ENCODE measurements around the gene GDF7. TPM values are rescaled to one million over a fixed set of nuclear protein-coding genes. Genes with fewer than 3 reads are reported as not detected.

The GDF7 gene
- total RNA-seq, 3 donors from 2014 or later, result under 0.01 to 0.15 (median under 0.01) TPM

DNA sequence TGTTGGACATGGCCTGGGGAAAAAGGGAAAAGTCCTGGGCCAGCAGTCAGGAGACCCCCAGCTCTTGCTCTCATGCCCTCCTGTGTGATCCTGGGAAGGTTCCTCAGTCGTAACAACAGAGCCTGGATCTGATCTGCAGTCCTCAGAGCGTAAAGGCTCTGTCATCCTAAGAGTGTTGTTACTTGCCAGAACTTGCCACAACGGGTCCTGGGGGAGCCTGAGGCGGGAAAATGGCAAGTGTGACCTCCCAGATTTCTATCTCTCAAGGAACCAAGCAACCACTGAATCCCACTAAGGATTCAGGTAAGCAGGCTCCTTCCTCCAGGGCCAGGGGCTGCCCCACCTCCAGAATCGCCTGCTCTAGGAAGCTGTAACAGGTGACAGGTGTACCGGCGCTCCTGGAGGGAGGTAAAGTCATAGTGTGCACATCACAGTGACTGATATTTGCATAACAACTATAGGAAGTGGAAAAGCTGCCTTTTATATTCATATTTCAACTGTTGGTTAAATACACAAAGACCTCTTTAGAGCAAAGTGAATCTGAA is 34.4 kb upstream of the GDF7 start:
- H3K27ac ChIP-seq, result peak overlapping the region; percentile 87 to 88
- TF ChIP-seq, protein P1, sequence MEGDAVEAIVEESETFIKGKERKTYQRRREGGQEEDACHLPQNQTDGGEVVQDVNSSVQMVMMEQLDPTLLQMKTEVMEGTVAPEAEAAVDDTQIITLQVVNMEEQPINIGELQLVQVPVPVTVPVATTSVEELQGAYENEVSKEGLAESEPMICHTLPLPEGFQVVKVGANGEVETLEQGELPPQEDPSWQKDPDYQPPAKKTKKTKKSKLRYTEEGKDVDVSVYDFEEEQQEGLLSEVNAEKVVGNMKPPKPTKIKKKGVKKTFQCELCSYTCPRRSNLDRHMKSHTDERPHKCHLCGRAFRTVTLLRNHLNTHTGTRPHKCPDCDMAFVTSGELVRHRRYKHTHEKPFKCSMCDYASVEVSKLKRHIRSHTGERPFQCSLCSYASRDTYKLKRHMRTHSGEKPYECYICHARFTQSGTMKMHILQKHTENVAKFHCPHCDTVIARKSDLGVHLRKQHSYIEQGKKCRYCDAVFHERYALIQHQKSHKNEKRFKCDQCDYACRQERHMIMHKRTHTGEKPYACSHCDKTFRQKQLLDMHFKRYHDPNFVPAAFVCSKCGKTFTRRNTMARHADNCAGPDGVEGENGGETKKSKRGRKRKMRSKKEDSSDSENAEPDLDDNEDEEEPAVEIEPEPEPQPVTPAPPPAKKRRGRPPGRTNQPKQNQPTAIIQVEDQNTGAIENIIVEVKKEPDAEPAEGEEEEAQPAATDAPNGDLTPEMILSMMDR (IDR thresholded peaks at IDR 0.05), result no peak
- TF ChIP-seq POLR2A (IDR thresholded peaks at IDR 0.05) (no peak), POLR2AphosphoS5 (IDR thresholded peaks at IDR 0.05) (no peak)

DNA sequence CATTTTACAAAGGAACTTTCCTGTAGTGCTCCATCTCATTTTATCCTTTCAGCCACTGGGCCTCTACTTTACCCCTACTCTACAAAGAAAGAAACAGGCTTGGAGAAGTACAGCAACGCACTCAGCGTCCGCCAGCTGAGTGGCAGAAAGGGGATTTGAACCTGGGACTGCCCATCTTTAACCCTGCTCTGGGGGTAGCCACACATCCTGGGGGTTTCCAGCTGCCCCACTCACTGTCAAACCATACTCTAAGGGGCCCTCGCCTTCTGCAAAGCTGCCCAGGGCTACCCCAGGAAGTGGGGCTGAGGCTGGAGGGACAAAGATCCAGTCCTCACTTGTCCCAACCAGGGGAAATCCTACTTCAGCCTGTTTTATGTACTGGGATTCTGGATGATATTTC is 33.9 kb upstream of the GDF7 start:
- TF ChIP-seq, protein P1 (IDR thresholded peaks at IDR 0.05), result no peak
- TF ChIP-seq POLR2AphosphoS5 (IDR thresholded peaks at IDR 0.05) (no peak), POLR2A (IDR thresholded peaks at IDR 0.05) (no peak)
- Histone ChIP-seq H3K36me3 (no peaks in the 10 kb centered on the region), H3K27me3 (no peaks in the 10 kb centered on the region), H3K9me3 (no peaks in the 10 kb centered on the region), H3K27ac (peak overlapping the region; percentile 87 to 88), H3K4me3 (no peak overlapping the region), H3K4me1 (peaks cover 20 to 27% of the 10 kb centered on the region in 2 donors)
- DNase-seq (ENCODE audit: low spot score in 2 of 2), result no peak
- intact Hi-C loops (cut with DNase I; ENCODE audit: low total_unique reads), result no loop called here

More for the DNA sequence above, 34.4 kb upstream of the GDF7 start:
- no peak for DNase-seq (ENCODE audit: low spot score in 2 of 2)
- Histone ChIP-seq H3K27me3 (no peaks in the 10 kb centered on the region), H3K9me3 (no peaks in the 10 kb centered on the region), H3K4me3 (no peak overlapping the region), H3K4me1 (peaks cover 20 to 27% of the 10 kb centered on the region in 2 donors), H3K36me3 (no peaks in the 10 kb centered on the region)
- intact Hi-C loops (cut with DNase I; ENCODE audit: low total_unique reads), result no loop called here

DNA sequence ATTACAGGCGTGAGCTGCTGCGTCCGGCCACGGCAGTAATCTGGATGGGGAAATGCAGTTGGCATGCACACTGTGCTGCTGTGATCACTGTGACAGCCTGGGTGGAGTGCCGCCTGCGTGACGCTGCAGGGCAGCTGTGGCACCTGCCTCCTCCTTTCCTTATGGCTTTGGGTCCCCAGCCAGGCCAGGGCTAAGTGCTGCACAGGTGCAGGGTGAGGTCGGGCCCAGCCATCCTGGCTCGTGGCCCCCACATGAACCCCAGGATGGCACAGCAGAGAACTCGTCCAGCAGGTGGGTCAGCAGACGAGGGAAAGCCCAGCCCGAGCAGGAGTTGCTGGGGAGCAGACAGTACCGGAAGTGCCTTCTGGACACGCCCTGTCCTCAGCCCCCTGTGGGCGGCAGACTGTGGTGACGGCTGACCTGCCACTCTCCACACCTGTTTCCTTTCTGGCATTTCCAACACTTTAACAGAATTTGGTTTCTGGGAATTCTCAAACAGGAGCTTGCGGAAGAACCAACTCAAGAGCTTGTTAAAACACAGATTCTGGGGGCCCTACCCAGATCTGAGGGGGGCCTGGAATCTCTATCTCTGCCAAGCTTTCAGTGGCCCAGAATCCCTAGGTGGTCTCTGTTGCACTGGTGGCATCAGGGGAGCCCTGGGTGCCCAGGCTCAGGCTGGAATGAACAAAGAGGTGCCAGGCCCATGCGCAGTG is 33.0 kb upstream of the GDF7 start:
- Histone ChIP-seq H3K36me3 (no peaks in the 10 kb centered on the region), H3K9me3 (no peaks in the 10 kb centered on the region), H3K27ac (peak overlapping the region; percentile 87 to 88), H3K4me3 (peak overlapping the region in 1 of 3 donors; percentile 7), H3K4me1 (peaks cover 20 to 27% of the 10 kb centered on the region in 2 donors), H3K27me3 (no peaks in the 10 kb centered on the region)
- TF ChIP-seq POLR2A (IDR thresholded peaks at IDR 0.05), result no peak
- TF ChIP-seq POLR2AphosphoS5 (IDR thresholded peaks at IDR 0.05), result peak in 2 of 3 donors; percentile 28 to 37
- TF ChIP-seq, protein P1 (IDR thresholded peaks at IDR 0.05), result peak; percentile 14 to 49 (median 37)
- intact Hi-C loops (cut with DNase I; ENCODE audit: low total_unique reads), result no loop called here
- peak; percentile 74 to 79 for DNase-seq (ENCODE audit: low spot score in 2 of 2)

DNA sequence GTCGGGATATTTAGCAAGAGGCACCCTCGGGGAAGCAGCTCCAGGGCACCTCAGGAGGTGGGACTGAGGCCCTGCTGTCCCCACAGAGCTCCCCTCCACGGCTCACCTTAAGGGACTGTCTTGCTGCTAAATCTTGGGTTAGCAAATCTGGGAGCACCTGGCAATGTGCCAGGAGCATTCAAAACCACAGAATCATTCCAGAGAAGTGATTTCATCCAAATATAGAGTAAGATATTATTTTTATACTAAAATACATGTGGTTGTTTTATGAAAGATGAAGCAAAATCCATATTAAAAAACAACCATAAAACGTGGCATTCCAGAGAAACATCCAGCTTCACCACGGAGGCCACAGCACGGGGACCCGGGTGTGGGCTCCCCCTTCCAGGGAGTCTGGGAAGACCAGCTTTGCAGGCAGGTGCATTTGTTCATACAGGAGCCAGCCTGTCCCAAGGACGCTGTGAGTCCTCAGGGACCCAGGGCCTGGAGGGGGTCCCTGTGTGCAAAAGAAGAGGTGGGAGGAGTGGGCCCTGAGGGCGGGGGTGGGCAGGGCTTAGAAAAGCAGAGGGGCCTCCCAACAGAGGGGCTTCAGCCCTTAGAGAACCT is 32.3 kb upstream of the GDF7 start:
- Histone ChIP-seq H3K27ac (peak overlapping the region; percentile 87 to 88), H3K36me3 (no peaks in the 10 kb centered on the region), H3K27me3 (no peaks in the 10 kb centered on the region), H3K9me3 (no peaks in the 10 kb centered on the region), H3K4me1 (peaks cover 20 to 27% of the 10 kb centered on the region in 2 donors), H3K4me3 (peak overlapping the region in 1 of 3 donors; percentile 3)
- TF ChIP-seq, protein P1 (IDR thresholded peaks at IDR 0.05), result no peak
- no peak for TF ChIP-seq POLR2AphosphoS5 (IDR thresholded peaks at IDR 0.05)
- TF ChIP-seq POLR2A (IDR thresholded peaks at IDR 0.05), result no peak
- DNase-seq (ENCODE audit: low spot score in 2 of 2), result peak; percentile 71 to 80
- intact Hi-C loops (cut with DNase I; ENCODE audit: low total_unique reads), result no loop called here

DNA sequence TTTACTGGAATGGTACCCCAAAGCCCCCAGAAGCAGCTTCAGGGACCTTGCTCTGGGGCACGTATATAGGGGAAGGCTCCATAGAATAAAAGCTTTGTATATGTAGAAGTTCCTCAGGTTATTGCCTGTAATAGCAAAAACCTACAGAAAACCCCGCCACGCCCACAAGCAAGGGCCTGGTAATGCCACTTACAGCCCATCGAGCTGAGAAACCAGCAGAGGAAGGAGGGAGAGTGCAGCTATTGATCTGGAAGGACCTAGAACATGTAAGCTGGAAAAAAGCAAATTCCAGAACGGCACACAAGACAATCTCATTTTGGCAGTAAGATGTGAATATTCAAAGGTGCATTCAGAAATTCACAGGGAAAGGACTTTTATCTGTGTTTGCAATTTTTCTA is 31.8 kb upstream of the GDF7 start:
- Histone ChIP-seq H3K36me3 (no peaks in the 10 kb centered on the region), H3K4me1 (peaks cover 20 to 27% of the 10 kb centered on the region in 2 donors), H3K27ac (peak overlapping the region; percentile 87 to 88), H3K4me3 (no peak overlapping the region), H3K9me3 (no peaks in the 10 kb centered on the region), H3K27me3 (no peaks in the 10 kb centered on the region)
- no peak for TF ChIP-seq POLR2A (IDR thresholded peaks at IDR 0.05)
- TF ChIP-seq POLR2AphosphoS5 (IDR thresholded peaks at IDR 0.05), result no peak
- TF ChIP-seq, protein P1 (IDR thresholded peaks at IDR 0.05), result no peak
- DNase-seq (ENCODE audit: low spot score in 2 of 2), result no peak
- intact Hi-C loops (cut with DNase I; ENCODE audit: low total_unique reads), result no loop called here
